Fibroblast of lung (primary cell): ENCODE data around the gene COMMD3. TPM values are rescaled to one million over a fixed set of nuclear protein-coding genes. Genes with fewer than 3 reads are reported as not detected.

Experiments used
- DNase-seq, 2 donors: peaks; one replicate each; pipeline versions ENCODE4 v3.0.0 to v3.0.0-alpha.2; 2010; ENCODE audit warnings: low read depth in 2 of 2
- H2AFZ ChIP-seq: 2 replicates; pipeline ENCODE4 v1.5.1; 2012; ENCODE audit warnings: low read length, control low read depth, inconsistent platforms
- H3K27ac ChIP-seq: 2 replicates; pipeline ENCODE4 v1.5.1; 2011; ENCODE audit warnings: low read length, control low read depth; ENCODE audit not compliant: insufficient read depth
- H3K27me3 ChIP-seq: 2 replicates; pipeline ENCODE4 v1.5.1; 2011; ENCODE audit warnings: mild to moderate bottlenecking, low read length; ENCODE audit not compliant: control insufficient read depth, insufficient read depth
- H3K36me3 ChIP-seq: 2 replicates; pipeline ENCODE4 v1.5.1; 2011; ENCODE audit warnings: low read length; ENCODE audit not compliant: control insufficient read depth, insufficient read depth
- H3K4me1 ChIP-seq: 2 replicates; pipeline ENCODE4 v1.5.1; 2011; ENCODE audit warnings: low read length; ENCODE audit not compliant: control insufficient read depth, insufficient read depth; ENCODE audit errors: extremely low read depth
- H3K4me2 ChIP-seq: 2 replicates; pipeline ENCODE4 v1.5.1; 2011; ENCODE audit warnings: low read length, control low read depth; ENCODE audit not compliant: insufficient read depth; ENCODE audit errors: extremely low read depth
- H3K4me3 ChIP-seq, 4 experiments: fragments of 200-600 bp in 1 of 4; sonication (generic) in 1 of 4; replicated peaks in 1 of 4; 2 replicates each; pipeline ENCODE4 v1.5.1; 2011 to 2016; ENCODE audit warnings: low read length in 4 of 4, low read depth in 3 of 4, mild to moderate bottlenecking in 3 of 4, control low read depth in 2 of 4, inconsistent platforms in 1 of 4, mixed read lengths in 1 of 4; ENCODE audit not compliant: insufficient read depth in 1 of 4; ENCODE audit errors: control extremely low read depth in 1 of 4
- H3K79me2 ChIP-seq: 2 replicates; pipeline ENCODE4 v1.5.1; 2012; ENCODE audit warnings: mild to moderate bottlenecking, low read length, inconsistent platforms; ENCODE audit not compliant: control insufficient read depth, insufficient read depth
- H3K9ac ChIP-seq: 2 replicates; pipeline ENCODE4 v1.5.1; 2011; ENCODE audit warnings: mild to moderate bottlenecking, low read length, control low read depth; ENCODE audit not compliant: insufficient read depth
- H3K9me3 ChIP-seq: 2 replicates; pipeline ENCODE4 v1.5.1; 2012; ENCODE audit warnings: low read depth, low read length; ENCODE audit not compliant: control insufficient read depth, insufficient read depth
- H4K20me1 ChIP-seq: 2 replicates; pipeline ENCODE4 v1.5.1; 2011; ENCODE audit warnings: low read length; ENCODE audit not compliant: control insufficient read depth, insufficient read depth; ENCODE audit errors: extremely low read depth
- CTCF ChIP-seq, 2 donors: IDR thresholded peaks in 1 of 2; conservative IDR thresholded peaks in 1 of 2; 1 replicate in 1 of 2; 2 replicates in 1 of 2; pipeline ENCODE4 v1.5.1; 2011 to 2012; ENCODE audit warnings: low read length in 2 of 2, control low read depth in 1 of 2, inconsistent platforms in 1 of 2, low read depth in 1 of 2, mild to moderate bottlenecking in 1 of 2
- EZH2 ChIP-seq: IDR thresholded peaks from 2 replicates; pipeline ENCODE4 v1.5.1; 2012; ENCODE audit warnings: low read length, control low read depth, mild to moderate bottlenecking; ENCODE audit errors: missing control alignments
- polyA minus RNA-seq: library from RNA; depleted of rRNA, polyadenylated mRNA; stranded (reverse); fragments of >200 nt; gene quantifications from 2 replicates; pipeline ENCODE4 v1.2.3, GENCODE V29; 2011; ENCODE audit warnings: low replicate concordance
- polyA plus RNA-seq, 2 donors: library from polyadenylated mRNA; depleted of rRNA in 1 of 2; stranded (reverse) in 1 of 2; unstranded in 1 of 2; fragments of >200 nt; gene quantifications; 2 replicates each; pipeline ENCODE4 v1.2.1, GENCODE V29; 2011 to 2012; ENCODE audit warnings: missing spikeins in 1 of 2
- total RNA-seq: library from RNA; depleted of rRNA; stranded (reverse); fragments of >200 nt; gene quantifications from 2 replicates; pipeline ENCODE4 v1.2.1, GENCODE V29; 2014

COMMD3 gene
- total RNA-seq: 42.3 and 54.2 TPM in 2 replicates
- 39.0 and 39.6 TPM in 2 replicates for polyA plus RNA-seq
- 43.7 and 50.3 TPM in 2 replicates for polyA plus RNA-seq (2012)
- polyA minus RNA-seq: 4.7 TPM in 1 of 2 replicates, not detected in the other

GRCh38 chr10:22316286-22317075, at the start of gene COMMD3:
Gene COMMD3 (plus strand): TSS chr10:22316388. CDS start chr10:22316418, 30 bp downstream.
- no peak for TF ChIP-seq EZH2
- no peak for TF ChIP-seq CTCF (conservative IDR thresholded peaks at IDR 0.05 in 1 of 2, IDR thresholded peaks at IDR 0.05 in 1 of 2; ENCODE audit: low read depth in 1 of 2, low read length in 2 of 2)
- DNase-seq: peak; percentile 88 to 90
- peak within 1 kb of the TSS; percentile 90 to 95 (median 94) for H3K4me3 ChIP-seq
- peak within 1 kb of the TSS; percentile 82 for H3K27ac ChIP-seq
- no peaks in the 10 kb centered on the region for H3K9me3 ChIP-seq
- no peaks in the 10 kb centered on the region for H3K4me1 ChIP-seq
- H4K20me1 ChIP-seq: no peaks in the 10 kb centered on the region
- H3K27me3 ChIP-seq: no peaks in the 10 kb centered on the region
- H3K4me2 ChIP-seq: peak within 1 kb of the TSS; percentile 88
- peaks cover 3% of the 10 kb centered on the region for H3K79me2 ChIP-seq
- peak within 1 kb of the TSS; percentile 90 for H2AFZ ChIP-seq
- H3K36me3 ChIP-seq: no peaks in the 10 kb centered on the region
- peak within 1 kb of the TSS; percentile 85 for H3K9ac ChIP-seq

- Histone ChIP-seq H4K20me1 (no peaks in the 10 kb centered on the region), H3K4me2 (no peak overlapping the region), H3K79me2 (no peaks in the 10 kb centered on the region), H3K27ac (no peak overlapping the region), H3K27me3 (no peaks in the 10 kb centered on the region), H3K4me3 (no peak overlapping the region), H3K36me3 (no peaks in the 10 kb centered on the region), H3K9ac (no peak overlapping the region), H2AFZ (no peak overlapping the region), H3K9me3 (no peaks in the 10 kb centered on the region), H3K4me1 (no peaks in the 10 kb centered on the region)
- no peak for TF ChIP-seq CTCF (conservative IDR thresholded peaks at IDR 0.05 in 1 of 2, IDR thresholded peaks at IDR 0.05 in 1 of 2; ENCODE audit: low read depth in 1 of 2, low read length in 2 of 2)
- no peak for TF ChIP-seq EZH2
- no peak for DNase-seq
Measured at GRCh38 chr10:22268503-22268902, 47.7 kb upstream of the COMMD3 start.

- Histone ChIP-seq H3K27me3 (no peaks in the 10 kb centered on the region), H3K79me2 (no peaks in the 10 kb centered on the region), H3K27ac (no peak overlapping the region), H3K36me3 (no peaks in the 10 kb centered on the region), H2AFZ (no peak overlapping the region), H3K4me2 (no peak overlapping the region), H3K4me3 (no peak overlapping the region), H3K9ac (no peak overlapping the region), H4K20me1 (no peaks in the 10 kb centered on the region), H3K9me3 (no peaks in the 10 kb centered on the region), H3K4me1 (no peaks in the 10 kb centered on the region)
- no peak for DNase-seq
- TF ChIP-seq EZH2 (no peak), CTCF (conservative IDR thresholded peaks at IDR 0.05 in 1 of 2, IDR thresholded peaks at IDR 0.05 in 1 of 2; ENCODE audit: low read depth in 1 of 2, low read length in 2 of 2) (no peak)
Measured at GRCh38 chr10:22271786-22272185, 44.4 kb upstream of the COMMD3 start.
